GM12878 (cell line): ENCODE results near the gene ZNF710. TPM values are rescaled to one million over a fixed set of nuclear protein-coding genes. Genes with fewer than 3 reads are reported as not detected.

Experiments
- ATAC-seq: fragments of 200-7000 bp; cut with Tn5 transposase; 3 replicates; pipeline ENCODE4 v1.9.1; 2020; ENCODE audit warnings: mild to moderate bottlenecking, moderate library complexity
- BruUV-seq: library from RNA; stranded (reverse); fragments of 400-500 nt; replicated peaks from 2 replicates; lab custom pipeline; 2021; lab: Mats Ljungman, UMichigan
- CTCF ChIA-PET: fragments of 300-600 bp; sonication (Branson Sonifier 250); formaldehyde crosslinking; extraction: SDS; loops from one replicate; lab custom pipeline; 2021; ENCODE audit warnings: inconsistent platforms; lab: Yijun Ruan, JAX
- POLR2A ChIA-PET: fragments of 350-600 bp; formaldehyde crosslinking; extraction: SDS; loops from one replicate; lab custom pipeline; 2021; ENCODE audit warnings: inconsistent platforms; lab: Charles Lee
- RAD21 ChIA-PET: fragments of 300-600 bp; sonication (Branson Sonifier 250); formaldehyde crosslinking; loops from one replicate; lab custom pipeline; 2023; ENCODE audit warnings: antibody characterized with exemption; ENCODE audit not compliant: unreplicated experiment; lab: Charles Lee
- SMC1A ChIA-PET: fragments of 300-600 bp; sonication (Branson Sonifier 250); formaldehyde crosslinking; loops from one replicate; lab custom pipeline; 2023; ENCODE audit not compliant: unreplicated experiment, uncharacterized antibody; lab: Charles Lee
- DNase-seq: peaks from one replicate; pipeline ENCODE4 v3.0.0-alpha.2; 2011; ENCODE audit warnings: low read depth, low spot score
- FAIRE-seq: peaks from 3 replicates; lab custom pipeline; 2011; peaks lifted over from hg19 to GRCh38; lab: Jason Lieb, UNC
- H2AFZ ChIP-seq: 2 replicates; pipeline ENCODE4 v1.6.0; 2011; ENCODE audit warnings: low read depth, low read length, control low read depth; ENCODE audit not compliant: control insufficient read depth
- H3K27ac ChIP-seq: 2 replicates; pipeline ENCODE4 v1.5.1; 2011; ENCODE audit warnings: control low read depth; ENCODE audit not compliant: control insufficient read depth, insufficient read depth
- H3K27me3 ChIP-seq, 2 experiments: replicated peaks in 1 of 2; 2 replicates each; pipeline versions ENCODE4 v1.6.0 to v1.6.1; 2011; ENCODE audit warnings: low read length in 1 of 2; ENCODE audit not compliant: control insufficient read depth in 2 of 2, insufficient read depth in 2 of 2
- H3K36me3 ChIP-seq, 2 experiments: 2 replicates each; pipeline ENCODE4 v1.5.1; 2011; ENCODE audit warnings: low read length in 1 of 2; ENCODE audit not compliant: control insufficient read depth in 2 of 2, insufficient read depth in 2 of 2
- H3K4me1 ChIP-seq: 2 replicates; pipeline ENCODE4 v1.6.1; 2011; ENCODE audit warnings: mild to moderate bottlenecking, low read length, moderate library complexity, mixed read lengths; ENCODE audit not compliant: control insufficient read depth, insufficient read depth
- H3K4me2 ChIP-seq: 2 replicates; pipeline ENCODE4 v1.6.0; 2011; ENCODE audit warnings: control low read depth; ENCODE audit not compliant: control insufficient read depth, insufficient read depth
- H3K4me3 ChIP-seq: fragments of 200-600 bp; sonication (generic); 2 replicates; pipeline ENCODE4 v1.5.1; 2016
- H3K79me2 ChIP-seq: 2 replicates; pipeline ENCODE4 v1.6.0; 2011; ENCODE audit warnings: low read length; ENCODE audit not compliant: control insufficient read depth, insufficient read depth
- H3K9ac ChIP-seq: 2 replicates; pipeline ENCODE4 v1.8.0; 2011; ENCODE audit warnings: low read length, control low read depth, mixed read lengths; ENCODE audit not compliant: control insufficient read depth, insufficient read depth
- H3K9me3 ChIP-seq: replicated peaks from 3 replicates; pipeline ENCODE4 v1.5.1; 2011; ENCODE audit warnings: mild to moderate bottlenecking, low read length; ENCODE audit not compliant: control insufficient read depth, insufficient read depth
- H4K20me1 ChIP-seq: 2 replicates; pipeline ENCODE4 v1.6.0; 2011; ENCODE audit not compliant: control insufficient read depth, insufficient read depth
- BCL11A ChIP-seq: IDR thresholded peaks from 2 replicates; pipeline ENCODE4 v1.6.1; 2011; ENCODE audit warnings: low read depth, low read length
- CBFB ChIP-seq: IDR thresholded peaks from 2 replicates; pipeline ENCODE4 v1.6.1; 2016; ENCODE audit warnings: antibody characterized with exemption, low read depth
- CREM ChIP-seq: IDR thresholded peaks from 2 replicates; pipeline ENCODE4 v1.6.1; 2014; ENCODE audit warnings: antibody characterized with exemption, low read depth
- IKZF2 ChIP-seq, 2 experiments: fragments of 450-650 bp; IDR thresholded peaks; 2 replicates each; pipeline ENCODE4 v1.6.1; 2017; ENCODE audit warnings: mild to moderate bottlenecking in 2 of 2, moderate library complexity in 2 of 2
- KLF5 ChIP-seq: fragments of 450-650 bp; IDR thresholded peaks from 2 replicates; pipeline ENCODE4 v1.6.1; 2014; ENCODE audit warnings: mild to moderate bottlenecking; ENCODE audit not compliant: partially characterized antibody
- MLLT1 ChIP-seq: fragments of 450-650 bp; IDR thresholded peaks from 2 replicates; pipeline ENCODE4 v1.6.1; 2016; ENCODE audit warnings: mild to moderate bottlenecking
- PML ChIP-seq: IDR thresholded peaks from 2 replicates; pipeline ENCODE4 v1.6.1; 2012; ENCODE audit warnings: low read length, inconsistent platforms
- POU2F2 ChIP-seq: IDR thresholded peaks from 3 replicates; pipeline ENCODE4 v1.6.1; 2011; ENCODE audit warnings: low read depth, mild to moderate bottlenecking, low read length, borderline replicate concordance
- RAD51 ChIP-seq: fragments of 450-650 bp; IDR thresholded peaks from 2 replicates; pipeline ENCODE4 v1.6.1; 2016; ENCODE audit warnings: moderate library complexity, mild to moderate bottlenecking, inconsistent platforms
- RELA ChIP-seq: fragments of 450-650 bp; IDR thresholded peaks from 2 replicates; pipeline ENCODE4 v1.8.0; 2014; ENCODE audit warnings: borderline replicate concordance; ENCODE audit not compliant: partially characterized antibody
- SIN3A ChIP-seq: IDR thresholded peaks from 2 replicates; pipeline ENCODE4 v1.6.1; 2012; ENCODE audit warnings: low read depth, low read length, improper control_type of control experiment
- SMARCA5 ChIP-seq: fragments of 450-650 bp; IDR thresholded peaks from 2 replicates; pipeline ENCODE4 v1.6.1; 2017; ENCODE audit warnings: mild to moderate bottlenecking
- SP1 ChIP-seq: IDR thresholded peaks from one replicate; pipeline ENCODE4 v1.6.1; 2011; ENCODE audit warnings: low read depth, low read length
- SREBF2 ChIP-seq: IDR thresholded peaks from 2 replicates; pipeline ENCODE4 v1.6.1; 2012; ENCODE audit warnings: mild to moderate bottlenecking, low read length
- STAT3 ChIP-seq: IDR thresholded peaks from 2 replicates; pipeline ENCODE4 v1.6.1; 2011; ENCODE audit warnings: low read depth, low read length, improper control_type of control experiment
- TARDBP ChIP-seq: IDR thresholded peaks from 2 replicates; pipeline ENCODE4 v1.6.1; 2016; ENCODE audit warnings: borderline replicate concordance
- TCF3 ChIP-seq: IDR thresholded peaks from 2 replicates; pipeline ENCODE4 v1.6.1; 2012; ENCODE audit warnings: low read depth, mild to moderate bottlenecking, low read length, borderline replicate concordance; ENCODE audit not compliant: insufficient read depth
- WGBS: methylation state at CpG from one replicate; pipeline ENCODE4 v1.1.6; 2016; ENCODE audit warnings: low lambda C conversion rate; ENCODE audit not compliant: insufficient replicate concordance, insufficient coverage; ENCODE audit errors: missing lambda C conversion rate; 5-methylcytosine and 5-hydroxymethylcytosine counted together
- in situ Hi-C: fragments of 300-500 bp; cut with MboI; formaldehyde crosslinking; loops from 9 replicates; pipeline ENCODE4 v1.14.3; 2018; ENCODE audit warnings: mixed read lengths
- intact Hi-C: fragments of 100-400 bp; cut with micrococcal nuclease; formaldehyde crosslinking; loops from one replicate; pipeline ENCODE4 v1.14.2; 2022; ENCODE audit not compliant: unreplicated experiment
- polyA plus RNA-seq, 11 experiments: library from polyadenylated mRNA; depleted of rRNA in 4 of 11; unstranded in 6 of 11; stranded (reverse) in 5 of 11; fragments of >200 nt; fragmentation: Nextera tagmentation in 4 of 11; fragmentation: Illumina TruSeq in 1 of 11; extraction: Ambion mirVana in 4 of 11; extraction: Trizol in 1 of 11; gene quantifications; 1 replicate in 1 of 11; 2 replicates in 10 of 11; pipeline versions ENCODE4 v1.2.1 to v1.2.3, GENCODE V29; 2011 to 2016; ENCODE audit warnings: inconsistent platforms in 2 of 11, missing spikeins in 2 of 11, low read depth in 1 of 11
- total RNA-seq, 4 experiments: library from RNA; depleted of rRNA in 3 of 4; stranded (reverse); fragments of >200 nt in 3 of 4; fragmentation: Illumina TruSeq in 1 of 4; extraction: Trizol in 1 of 4; gene quantifications; 2 replicates each; pipeline versions ENCODE4 v1.2.1 to v1.2.3, GENCODE V29; 2013 to 2021
- TF ChIP-seq, protein P1 (sequence below): fragments of 450-650 bp; formaldehyde crosslinking; IDR thresholded peaks from 2 replicates; pipeline ENCODE4 v1.4.0; 2020; ENCODE audit warnings: mild to moderate bottlenecking, moderate library complexity
- TF ChIP-seq, protein P2 (sequence below): IDR thresholded peaks from 2 replicates; pipeline ENCODE4 v1.6.1; 2011; ENCODE audit warnings: borderline replicate concordance, low read depth, mild to moderate bottlenecking, moderate library complexity, low read length; ENCODE audit not compliant: insufficient read depth, poor library complexity, severe bottlenecking

Gene ZNF710
- total and polyA plus RNA-seq, 10 of the 15 experiments (the other 5 are each of a cell fraction or from before 2014, with no cell fraction given): 1.4 to 43.5 (median 9.8) TPM

- ChIA-PET SMC1A (interaction anchor here (1.2 kb wide), 1 partner anchor 9 kb away, joined by 3 read pairs; no protein-coding TSS in a partner anchor), POLR2A (no interaction called here), RAD21 (no interaction called here), CTCF (interaction anchor here (1.1 kb wide), 1 partner anchor 11 kb away, joined by 3 read pairs; no protein-coding TSS in a partner anchor)
- no peak overlapping the region for H3K4me2 ChIP-seq
- H3K9ac ChIP-seq: no peak overlapping the region
- WGBS: 84% methylated on average over 11 of the region's 11 CpGs
- TF ChIP-seq KLF5 (no peak), TCF3 (no peak), CBFB (no peak), RAD51 (no peak), SMARCA5 (no peak), PML (no peak), RELA (no peak), TARDBP (no peak), SREBF2 (no peak), IKZF2 (IDR thresholded peaks at IDR 0.05) (no peak), BCL11A (no peak), SIN3A (no peak), MLLT1 (no peak), POU2F2 (no peak), SP1 (no peak), CREM (no peak), STAT3 (no peak)
- TF ChIP-seq, protein P1, sequence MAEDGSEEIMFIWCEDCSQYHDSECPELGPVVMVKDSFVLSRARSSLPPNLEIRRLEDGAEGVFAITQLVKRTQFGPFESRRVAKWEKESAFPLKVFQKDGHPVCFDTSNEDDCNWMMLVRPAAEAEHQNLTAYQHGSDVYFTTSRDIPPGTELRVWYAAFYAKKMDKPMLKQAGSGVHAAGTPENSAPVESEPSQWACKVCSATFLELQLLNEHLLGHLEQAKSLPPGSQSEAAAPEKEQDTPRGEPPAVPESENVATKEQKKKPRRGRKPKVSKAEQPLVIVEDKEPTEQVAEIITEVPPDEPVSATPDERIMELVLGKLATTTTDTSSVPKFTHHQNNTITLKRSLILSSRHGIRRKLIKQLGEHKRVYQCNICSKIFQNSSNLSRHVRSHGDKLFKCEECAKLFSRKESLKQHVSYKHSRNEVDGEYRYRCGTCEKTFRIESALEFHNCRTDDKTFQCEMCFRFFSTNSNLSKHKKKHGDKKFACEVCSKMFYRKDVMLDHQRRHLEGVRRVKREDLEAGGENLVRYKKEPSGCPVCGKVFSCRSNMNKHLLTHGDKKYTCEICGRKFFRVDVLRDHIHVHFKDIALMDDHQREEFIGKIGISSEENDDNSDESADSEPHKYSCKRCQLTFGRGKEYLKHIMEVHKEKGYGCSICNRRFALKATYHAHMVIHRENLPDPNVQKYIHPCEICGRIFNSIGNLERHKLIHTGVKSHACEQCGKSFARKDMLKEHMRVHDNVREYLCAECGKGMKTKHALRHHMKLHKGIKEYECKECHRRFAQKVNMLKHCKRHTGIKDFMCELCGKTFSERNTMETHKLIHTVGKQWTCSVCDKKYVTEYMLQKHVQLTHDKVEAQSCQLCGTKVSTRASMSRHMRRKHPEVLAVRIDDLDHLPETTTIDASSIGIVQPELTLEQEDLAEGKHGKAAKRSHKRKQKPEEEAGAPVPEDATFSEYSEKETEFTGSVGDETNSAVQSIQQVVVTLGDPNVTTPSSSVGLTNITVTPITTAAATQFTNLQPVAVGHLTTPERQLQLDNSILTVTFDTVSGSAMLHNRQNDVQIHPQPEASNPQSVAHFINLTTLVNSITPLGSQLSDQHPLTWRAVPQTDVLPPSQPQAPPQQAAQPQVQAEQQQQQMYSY (CRISPR knock-in tag): no peak
- TF ChIP-seq, protein P2, sequence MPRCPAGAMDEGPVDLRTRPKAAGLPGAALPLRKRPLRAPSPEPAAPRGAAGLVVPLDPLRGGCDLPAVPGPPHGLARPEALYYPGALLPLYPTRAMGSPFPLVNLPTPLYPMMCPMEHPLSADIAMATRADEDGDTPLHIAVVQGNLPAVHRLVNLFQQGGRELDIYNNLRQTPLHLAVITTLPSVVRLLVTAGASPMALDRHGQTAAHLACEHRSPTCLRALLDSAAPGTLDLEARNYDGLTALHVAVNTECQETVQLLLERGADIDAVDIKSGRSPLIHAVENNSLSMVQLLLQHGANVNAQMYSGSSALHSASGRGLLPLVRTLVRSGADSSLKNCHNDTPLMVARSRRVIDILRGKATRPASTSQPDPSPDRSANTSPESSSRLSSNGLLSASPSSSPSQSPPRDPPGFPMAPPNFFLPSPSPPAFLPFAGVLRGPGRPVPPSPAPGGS: no peak
- FAIRE-seq (no peak), ATAC-seq (no peak), DNase-seq (no peak)
- peaks cover 22 to 31% of the 10 kb centered on the region in 2 experiments for H3K36me3 ChIP-seq
- no peaks in the 10 kb centered on the region for H3K79me2 ChIP-seq
- no peak overlapping the region for H3K4me3 ChIP-seq
- no peak overlapping the region for H2AFZ ChIP-seq
- no peaks in the 10 kb centered on the region for H4K20me1 ChIP-seq
- H3K9me3 ChIP-seq: no peaks in the 10 kb centered on the region
- H3K27me3 ChIP-seq: no peaks in the 10 kb centered on the region
- in situ Hi-C loops (no loop called here), intact Hi-C loops (loop anchor here (10.0 kb wide), 1 partner anchor 316 kb away; no protein-coding TSS in a partner anchor)
- no peaks in the 10 kb centered on the region for H3K4me1 ChIP-seq
- no peak overlapping the region for H3K27ac ChIP-seq
- BruUV-seq: no TSS peak
Measured at GRCh38 chr15:90080818-90081393, 79.8 kb downstream of the ZNF710 start.
